Activated naive CD8-positive, alpha-beta T cell (primary cell): ENCODE data around the gene NAT14.

ENCODE experiments used
- H3K27ac Mint-ChIP-seq: one replicate; pipeline ENCODE4 v1.8.0; 2021; ENCODE audit warnings: mixed read lengths
- H3K27me3 Mint-ChIP-seq: one replicate; pipeline ENCODE4 v1.8.0; 2021; ENCODE audit warnings: mixed read lengths
- H3K36me3 Mint-ChIP-seq: one replicate; pipeline ENCODE4 v1.8.0; 2021; ENCODE audit warnings: mixed read lengths
- H3K4me1 Mint-ChIP-seq: one replicate; pipeline ENCODE4 v1.8.0; 2021; ENCODE audit warnings: low read depth, mixed read lengths
- H3K4me3 Mint-ChIP-seq: one replicate; pipeline ENCODE4 v1.8.0; 2021; ENCODE audit warnings: mild to moderate bottlenecking, mixed read lengths
- H3K9me3 Mint-ChIP-seq: one replicate; pipeline ENCODE4 v1.8.0; 2021; ENCODE audit warnings: low read depth, mixed read lengths

NAT14 gene

GRCh38 chr19:55461259-55461973, 23.6 kb upstream of the NAT14 start, which contains the start of gene ISOC2:
ISOC2 (minus strand) TSS chr19:55461642; CDS start chr19:55456486, 5,156 bp downstream.
- Mint-ChIP-seq H3K36me3 (no peaks in the 10 kb centered on the region), H3K27ac (peak within 1 kb of the TSS; percentile 87), H3K4me1 (peaks cover 24% of the 10 kb centered on the region)

GRCh38 chr19:55461974-55462626, 22.9 kb upstream of the NAT14 start:
- H3K4me1 Mint-ChIP-seq = peaks cover 24% of the 10 kb centered on the region
- peak overlapping the region; percentile 89 for H3K4me3 Mint-ChIP-seq
- H3K9me3 Mint-ChIP-seq = no peaks in the 10 kb centered on the region
- no peaks in the 10 kb centered on the region for H3K36me3 Mint-ChIP-seq
- peak overlapping the region; percentile 87 for H3K27ac Mint-ChIP-seq
- no peaks in the 10 kb centered on the region for H3K27me3 Mint-ChIP-seq

More at GRCh38 chr19:55461259-55461973, 23.6 kb upstream of the NAT14 start, which contains the start of gene ISOC2:
- Mint-ChIP-seq H3K27me3 (no peaks in the 10 kb centered on the region), H3K9me3 (no peaks in the 10 kb centered on the region), H3K4me3 (peak within 1 kb of the TSS; percentile 89)

- H3K4me1 Mint-ChIP-seq = peaks cover 24% of the 10 kb centered on the region
- peak overlapping the region; percentile 89 for H3K4me3 Mint-ChIP-seq
- no peaks in the 10 kb centered on the region for H3K9me3 Mint-ChIP-seq
- H3K27ac Mint-ChIP-seq = no peak overlapping the region
- no peaks in the 10 kb centered on the region for H3K27me3 Mint-ChIP-seq
- no peaks in the 10 kb centered on the region for H3K36me3 Mint-ChIP-seq
These were observed 22.3 kb upstream of the NAT14 start for GRCh38 chr19:55462722-55463121.

- no peak overlapping the region for H3K4me3 Mint-ChIP-seq
- peaks cover 24% of the 10 kb centered on the region for H3K4me1 Mint-ChIP-seq
- H3K9me3 Mint-ChIP-seq = no peaks in the 10 kb centered on the region
- H3K36me3 Mint-ChIP-seq = no peaks in the 10 kb centered on the region
- H3K27me3 Mint-ChIP-seq = no peaks in the 10 kb centered on the region
- H3K27ac Mint-ChIP-seq = no peak overlapping the region
These were observed 21.4 kb upstream of the NAT14 start for GRCh38 chr19:55463583-55464031.

GRCh38 chr19:55464039-55464661, 20.8 kb upstream of the NAT14 start:
- no peak overlapping the region for H3K4me3 Mint-ChIP-seq
- no peak overlapping the region for H3K27ac Mint-ChIP-seq

GRCh38 chr19:55464662-55465054, 20.3 kb upstream of the NAT14 start, which contains the start of gene C19orf85:
C19orf85 (minus strand) TSS chr19:55464751; CDS start chr19:55464554, 197 bp downstream.
- H3K9me3 Mint-ChIP-seq = no peaks in the 10 kb centered on the region
- H3K4me3 Mint-ChIP-seq = no peak within 1 kb of the TSS
- no peaks in the 10 kb centered on the region for H3K36me3 Mint-ChIP-seq
- H3K27ac Mint-ChIP-seq = no peak within 1 kb of the TSS
- peaks cover 23% of the 10 kb centered on the region for H3K4me1 Mint-ChIP-seq
- H3K27me3 Mint-ChIP-seq = no peaks in the 10 kb centered on the region

More at GRCh38 chr19:55464039-55464661, 20.8 kb upstream of the NAT14 start:
- peaks cover 23% of the 10 kb centered on the region for H3K4me1 Mint-ChIP-seq
- H3K27me3 Mint-ChIP-seq = no peaks in the 10 kb centered on the region
- H3K36me3 Mint-ChIP-seq = no peaks in the 10 kb centered on the region
- no peaks in the 10 kb centered on the region for H3K9me3 Mint-ChIP-seq

- H3K4me3 Mint-ChIP-seq = no peak overlapping the region
- H3K9me3 Mint-ChIP-seq = no peaks in the 10 kb centered on the region
- H3K27ac Mint-ChIP-seq = no peak overlapping the region
- no peaks in the 10 kb centered on the region for H3K27me3 Mint-ChIP-seq
- H3K36me3 Mint-ChIP-seq = no peaks in the 10 kb centered on the region
- peaks cover 14% of the 10 kb centered on the region for H3K4me1 Mint-ChIP-seq
These were observed 19.3 kb upstream of the NAT14 start for GRCh38 chr19:55465460-55466240.

GRCh38 chr19:55466241-55466614, 18.8 kb upstream of the NAT14 start:
- Mint-ChIP-seq H3K4me1 (peaks cover 11% of the 10 kb centered on the region), H3K27ac (no peak overlapping the region), H3K4me3 (no peak overlapping the region), H3K36me3 (no peaks in the 10 kb centered on the region), H3K27me3 (no peaks in the 10 kb centered on the region), H3K9me3 (no peaks in the 10 kb centered on the region)

- Mint-ChIP-seq H3K27me3 (no peaks in the 10 kb centered on the region), H3K27ac (no peak overlapping the region), H3K36me3 (no peaks in the 10 kb centered on the region), H3K4me1 (peaks cover 2% of the 10 kb centered on the region), H3K4me3 (no peak overlapping the region), H3K9me3 (no peaks in the 10 kb centered on the region)
These were observed 17.5 kb upstream of the NAT14 start for GRCh38 chr19:55467236-55468053.

GRCh38 chr19:55468054-55468393, 17.0 kb upstream of the NAT14 start:
- Mint-ChIP-seq H3K9me3 (no peaks in the 10 kb centered on the region), H3K4me1 (peaks cover under 1% of the 10 kb centered on the region), H3K27ac (no peak overlapping the region), H3K27me3 (no peaks in the 10 kb centered on the region), H3K36me3 (no peaks in the 10 kb centered on the region), H3K4me3 (no peak overlapping the region)

GRCh38 chr19:55471266-55471665, 13.7 kb upstream of the NAT14 start:
- Mint-ChIP-seq H3K27ac (no peak overlapping the region), H3K9me3 (no peaks in the 10 kb centered on the region), H3K4me1 (peaks cover 1% of the 10 kb centered on the region), H3K36me3 (no peaks in the 10 kb centered on the region), H3K27me3 (no peaks in the 10 kb centered on the region), H3K4me3 (no peak overlapping the region)

GRCh38 chr19:55472463-55472862, 12.5 kb upstream of the NAT14 start:
- Mint-ChIP-seq H3K4me3 (no peak overlapping the region), H3K4me1 (peaks cover 5% of the 10 kb centered on the region), H3K27ac (no peak overlapping the region), H3K9me3 (no peaks in the 10 kb centered on the region), H3K36me3 (no peaks in the 10 kb centered on the region), H3K27me3 (no peaks in the 10 kb centered on the region)

GRCh38 chr19:55473225-55474012, 11.6 kb upstream of the NAT14 start:
- Mint-ChIP-seq H3K4me3 (no peak overlapping the region), H3K9me3 (no peaks in the 10 kb centered on the region), H3K36me3 (no peaks in the 10 kb centered on the region), H3K27me3 (no peaks in the 10 kb centered on the region), H3K4me1 (peaks cover 13% of the 10 kb centered on the region), H3K27ac (no peak overlapping the region)
